ENCODE data around the gene MANEA. TPM values are rescaled to one million over a fixed set of nuclear protein-coding genes. Genes with fewer than 3 reads are reported as not detected.

The MANEA gene
- total RNA-seq, 2 experiments from 2014 or later: 19.0 to 21.0 TPM

GRCh38 chr6:95596021-95596420 lies 18.7 kb downstream of the MANEA start:
- no peaks in the 10 kb centered on the region for H3K27me3 Mint-ChIP-seq
- no peak for DNase-seq
- peaks cover 39% of the 10 kb centered on the region for H3K36me3 Mint-ChIP-seq (ENCODE audit: low read depth)
- H3K27ac Mint-ChIP-seq: no peak overlapping the region
- H3K9me3 Mint-ChIP-seq: no peaks in the 10 kb centered on the region
- POLR2A ChIA-PET: no interaction called here
- no peak overlapping the region for H3K4me3 Mint-ChIP-seq
- H3K4me1 Mint-ChIP-seq: peaks cover under 1% of the 10 kb centered on the region
- CTCF ChIA-PET: no interaction called here

DNA sequence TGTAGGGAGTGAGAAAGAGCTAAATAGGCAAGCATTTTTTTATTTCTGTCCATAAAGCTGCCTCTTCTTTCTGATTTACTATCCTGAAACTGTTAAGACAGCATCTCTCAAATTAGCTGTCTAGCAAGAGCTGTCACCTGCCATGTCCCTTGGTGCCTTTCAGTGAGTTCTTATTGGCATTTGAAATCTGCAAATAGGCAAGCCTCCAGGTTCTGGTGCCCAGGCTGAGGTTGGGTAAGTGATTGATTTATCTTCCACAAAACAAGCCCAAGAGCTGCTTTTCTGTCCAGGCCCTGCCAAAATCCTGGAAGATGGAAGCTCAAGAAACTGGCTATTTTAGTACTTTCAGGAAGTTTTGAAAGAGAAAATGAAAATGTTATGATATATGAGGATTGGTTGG lies 22.4 kb downstream of the MANEA start:
- Mint-ChIP-seq H3K36me3 (ENCODE audit: low read depth) (peaks cover 31% of the 10 kb centered on the region), H3K27me3 (no peaks in the 10 kb centered on the region), H3K4me3 (no peak overlapping the region), H3K27ac (no peak overlapping the region), H3K9me3 (no peaks in the 10 kb centered on the region), H3K4me1 (peaks cover 4% of the 10 kb centered on the region)
- DNase-seq: no peak
- CTCF ChIA-PET: no interaction called here
- POLR2A ChIA-PET: interaction anchor here (1.1 kb wide), 1 partner anchor 22 kb away, joined by 4 read pairs; the partner anchor contains the start of gene MANEA

DNA sequence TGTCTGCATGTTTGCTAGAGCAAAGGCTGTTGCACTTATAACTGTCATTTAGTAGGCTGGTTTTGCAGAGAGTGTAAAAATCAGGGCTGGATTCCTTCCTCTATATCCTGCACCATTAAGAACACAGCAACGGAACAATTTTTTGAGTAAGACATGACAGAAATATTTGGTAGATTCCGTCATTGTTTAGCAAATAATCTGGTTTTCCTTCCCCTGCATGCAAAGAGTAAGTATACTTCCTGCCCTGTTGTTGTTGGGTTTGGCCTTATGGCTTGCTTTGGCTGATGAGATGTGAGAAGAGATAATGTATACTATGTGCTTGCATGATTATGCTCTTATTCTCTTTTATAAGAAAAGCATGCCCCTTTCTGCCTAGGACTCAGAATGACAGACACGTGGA lies 23.8 kb downstream of the MANEA start:
- ChIA-PET CTCF (no interaction called here), POLR2A (no interaction called here)
- Mint-ChIP-seq H3K9me3 (no peaks in the 10 kb centered on the region), H3K27ac (no peak overlapping the region), H3K4me1 (peaks cover 4% of the 10 kb centered on the region), H3K27me3 (no peaks in the 10 kb centered on the region), H3K4me3 (no peak overlapping the region), H3K36me3 (ENCODE audit: low read depth) (peaks cover 31% of the 10 kb centered on the region)
- no peak for DNase-seq

DNA sequence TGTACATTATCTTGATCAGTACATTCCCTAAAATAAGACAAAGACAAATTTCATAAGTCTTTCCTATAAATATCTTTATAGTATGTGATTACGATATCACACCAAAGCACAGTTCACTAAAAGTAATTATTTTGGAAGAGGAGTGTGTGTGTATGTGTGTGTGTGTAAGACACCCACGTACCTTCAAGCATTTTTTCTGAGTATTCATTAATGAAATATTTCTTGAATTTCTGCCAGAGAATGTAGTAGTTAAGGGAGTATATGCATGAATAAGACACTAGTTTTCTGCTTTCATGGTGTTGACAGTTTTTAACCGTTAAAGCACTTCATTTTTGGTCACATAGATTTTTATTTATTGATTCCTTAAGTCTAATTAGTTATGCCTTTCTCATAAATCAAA lies 36.8 kb downstream of the MANEA start:
- H3K36me3 Mint-ChIP-seq (ENCODE audit: low read depth): no peaks in the 10 kb centered on the region
- H3K4me3 Mint-ChIP-seq: no peak overlapping the region
- no peaks in the 10 kb centered on the region for H3K4me1 Mint-ChIP-seq
- H3K27ac Mint-ChIP-seq: no peak overlapping the region
- no peak for DNase-seq
- CTCF ChIA-PET: no interaction called here
- no peaks in the 10 kb centered on the region for H3K9me3 Mint-ChIP-seq
- POLR2A ChIA-PET: no interaction called here
- peaks cover 7% of the 10 kb centered on the region for H3K27me3 Mint-ChIP-seq

DNA sequence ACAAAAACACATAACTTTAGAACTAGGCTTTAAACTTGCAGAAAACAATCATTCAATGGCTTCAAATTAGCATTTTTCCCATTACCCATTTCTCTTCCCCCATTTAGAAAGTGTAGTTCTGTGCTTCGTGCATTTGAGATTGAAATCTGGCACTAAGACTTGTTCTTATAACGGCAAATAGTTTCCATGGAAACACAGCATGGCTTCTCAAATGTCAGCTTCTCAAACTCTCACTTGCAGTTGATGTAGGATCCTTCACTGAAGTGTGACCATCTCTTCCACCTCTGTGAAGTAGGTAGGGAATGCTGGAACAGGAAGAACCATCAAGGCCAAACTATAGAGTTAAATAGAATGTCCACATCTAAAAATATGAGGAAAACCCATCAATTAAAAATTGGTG lies 52.2 kb downstream of the MANEA start:
- Mint-ChIP-seq H3K9me3 (peaks cover 4% of the 10 kb centered on the region), H3K36me3 (ENCODE audit: low read depth) (no peaks in the 10 kb centered on the region), H3K27ac (no peak overlapping the region), H3K27me3 (peaks cover 6% of the 10 kb centered on the region), H3K4me1 (no peaks in the 10 kb centered on the region), H3K4me3 (no peak overlapping the region)
- DNase-seq: no peak
- POLR2A ChIA-PET: no interaction called here
- CTCF ChIA-PET: no interaction called here

- no peak overlapping the region for H3K4me3 Mint-ChIP-seq
- no peak for DNase-seq
- no peak overlapping the region for H3K27ac Mint-ChIP-seq
- peaks cover 4% of the 10 kb centered on the region for H3K9me3 Mint-ChIP-seq
- H3K27me3 Mint-ChIP-seq: no peaks in the 10 kb centered on the region
- no peaks in the 10 kb centered on the region for H3K4me1 Mint-ChIP-seq
- ChIA-PET POLR2A (no interaction called here), CTCF (no interaction called here)
- no peaks in the 10 kb centered on the region for H3K36me3 Mint-ChIP-seq (ENCODE audit: low read depth)
These were observed 59.5 kb downstream of the MANEA start for GRCh38 chr6:95636552-95637431.

- H3K4me1 Mint-ChIP-seq: no peaks in the 10 kb centered on the region
- POLR2A ChIA-PET: no interaction called here
- DNase-seq: no peak
- H3K27me3 Mint-ChIP-seq: peaks cover 2% of the 10 kb centered on the region
- no peak overlapping the region for H3K4me3 Mint-ChIP-seq
- CTCF ChIA-PET: no interaction called here
- no peak overlapping the region for H3K27ac Mint-ChIP-seq
- no peaks in the 10 kb centered on the region for H3K36me3 Mint-ChIP-seq (ENCODE audit: low read depth)
- no peaks in the 10 kb centered on the region for H3K9me3 Mint-ChIP-seq
These were observed 71.3 kb downstream of the MANEA start for GRCh38 chr6:95648636-95649035.

DNA sequence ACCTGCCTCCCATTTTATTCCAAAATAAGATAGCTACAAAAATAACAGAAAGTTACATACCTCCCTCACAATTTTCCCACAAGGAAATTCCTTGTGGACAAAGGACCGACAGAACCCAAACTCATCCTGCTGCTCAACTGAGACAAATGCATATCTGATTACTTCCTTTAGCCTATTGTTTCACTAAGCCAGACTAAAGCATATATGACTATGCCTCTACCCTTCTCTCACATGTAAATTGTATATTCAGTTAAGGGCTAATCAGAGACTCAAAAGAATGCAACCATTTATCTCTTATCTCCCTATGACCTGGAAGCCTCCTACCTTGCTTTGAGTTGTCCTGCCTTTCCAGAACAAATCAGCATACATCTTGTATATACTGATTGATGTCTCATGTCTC lies 72.1 kb downstream of the MANEA start:
- Mint-ChIP-seq H3K9me3 (no peaks in the 10 kb centered on the region), H3K27me3 (peaks cover 2% of the 10 kb centered on the region), H3K36me3 (ENCODE audit: low read depth) (no peaks in the 10 kb centered on the region), H3K4me3 (no peak overlapping the region), H3K4me1 (no peaks in the 10 kb centered on the region), H3K27ac (no peak overlapping the region)
- DNase-seq: no peak
- ChIA-PET CTCF (no interaction called here), POLR2A (no interaction called here)

DNA sequence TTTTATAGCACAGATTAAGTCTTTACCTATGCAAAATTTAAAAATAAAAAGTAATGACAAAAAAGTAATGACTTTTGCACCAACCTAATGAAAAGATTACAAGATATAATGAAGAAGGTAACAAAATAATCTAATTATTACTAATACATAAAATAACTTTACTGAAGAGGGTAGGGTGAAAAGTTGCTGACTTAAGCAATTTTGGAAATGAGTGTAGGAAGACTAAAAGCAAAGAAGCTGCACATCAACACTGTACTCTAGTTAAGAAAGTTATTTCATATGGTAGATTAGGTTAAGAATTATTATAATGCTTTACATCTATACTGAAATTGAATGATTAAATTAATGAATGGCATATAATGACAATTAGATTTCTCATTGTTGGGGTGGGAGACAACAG lies 76.8 kb downstream of the MANEA start:
- CTCF ChIA-PET: no interaction called here

GRCh38 chr6:95658886-95659285 lies 81.6 kb downstream of the MANEA start:
- H3K36me3 Mint-ChIP-seq (ENCODE audit: low read depth): no peaks in the 10 kb centered on the region
- H3K4me1 Mint-ChIP-seq: no peaks in the 10 kb centered on the region
- H3K9me3 Mint-ChIP-seq: no peaks in the 10 kb centered on the region
- no peak overlapping the region for H3K27ac Mint-ChIP-seq
- ChIA-PET POLR2A (no interaction called here), CTCF (no interaction called here)
- no peaks in the 10 kb centered on the region for H3K27me3 Mint-ChIP-seq
- DNase-seq: no peak
- H3K4me3 Mint-ChIP-seq: no peak overlapping the region

More for the DNA sequence above, 76.8 kb downstream of the MANEA start:
- H3K4me1 Mint-ChIP-seq: no peaks in the 10 kb centered on the region
- DNase-seq: no peak
- no peak overlapping the region for H3K27ac Mint-ChIP-seq
- POLR2A ChIA-PET: no interaction called here
- H3K27me3 Mint-ChIP-seq: no peaks in the 10 kb centered on the region
- H3K36me3 Mint-ChIP-seq (ENCODE audit: low read depth): no peaks in the 10 kb centered on the region
- H3K9me3 Mint-ChIP-seq: no peaks in the 10 kb centered on the region
- H3K4me3 Mint-ChIP-seq: no peak overlapping the region

All from activated CD4-positive, alpha-beta memory T cell treated with anti-CD3 and anti-CD28 coated beads, Interleukin-2, amount 10 ng/mL, durations not matched to agents 7 days and 5 days (primary cell).